GM12878 (cell line): ENCODE results near the gene PLP2. TPM values are rescaled to one million over a fixed set of nuclear protein-coding genes. Genes with fewer than 3 reads are reported as not detected.
A peak's percentile ranks its signal among the peaks of the same experiment; 100 is the strongest.

Experiments
- CEBPB ChIP-seq, 2 experiments: fragments of 150-350 bp in 1 of 2; IDR thresholded peaks; 2 replicates each; pipeline ENCODE4 v1.6.1; 2012 to 2014; ENCODE audit warnings: low read depth in 2 of 2, low read length in 2 of 2, borderline replicate concordance in 1 of 2, inconsistent platforms in 1 of 2
- CHD1 ChIP-seq: IDR thresholded peaks from 2 replicates; pipeline ENCODE4 v1.6.1; 2012; ENCODE audit warnings: low read depth, low read length, improper control_type of control experiment
- CUX1 ChIP-seq: IDR thresholded peaks from 2 replicates; pipeline ENCODE4 v1.6.1; 2012; ENCODE audit warnings: improper control_type of control experiment, low read depth, low read length; ENCODE audit not compliant: insufficient replicate concordance
- EGR1 ChIP-seq, 2 experiments: IDR thresholded peaks; 1 replicate in 1 of 2; 2 replicates in 1 of 2; pipeline ENCODE4 v1.6.1; 2011 to 2012; ENCODE audit warnings: low read depth in 2 of 2, low read length in 2 of 2, borderline replicate concordance in 1 of 2, mild to moderate bottlenecking in 1 of 2, moderate library complexity in 1 of 2
- ESRRA ChIP-seq: IDR thresholded peaks from 2 replicates; pipeline ENCODE4 v1.6.1; 2012; ENCODE audit warnings: mild to moderate bottlenecking, low read length, improper control_type of control experiment
- FOXK2 ChIP-seq: fragments of 450-650 bp; IDR thresholded peaks from 2 replicates; pipeline ENCODE4 v1.6.1; 2017; ENCODE audit warnings: mild to moderate bottlenecking, moderate library complexity
- GATAD2B ChIP-seq: fragments of 450-650 bp; conservative IDR thresholded peaks from 2 replicates; pipeline ENCODE4 v1.6.1; 2017; ENCODE audit warnings: low read depth, mild to moderate bottlenecking, moderate library complexity
- HCFC1 ChIP-seq: fragments of 150-350 bp; IDR thresholded peaks from 2 replicates; pipeline ENCODE4 v1.6.1; 2014; ENCODE audit warnings: low read length
- HDAC6 ChIP-seq: fragments of 200-600 bp; sonication (generic); IDR thresholded peaks from one replicate; pipeline ENCODE4 v1.8.0; 2017; ENCODE audit warnings: antibody characterized with exemption; ENCODE audit not compliant: unreplicated experiment
- HSF1 ChIP-seq: fragments of 150-350 bp; IDR thresholded peaks from 2 replicates; pipeline ENCODE4 v1.6.1; 2014; ENCODE audit warnings: mild to moderate bottlenecking, low read depth, low read length
- IKZF2 ChIP-seq, 2 experiments: fragments of 450-650 bp; IDR thresholded peaks; 2 replicates each; pipeline ENCODE4 v1.6.1; 2017; ENCODE audit warnings: mild to moderate bottlenecking in 2 of 2, moderate library complexity in 2 of 2
- IRF4 ChIP-seq: IDR thresholded peaks from 2 replicates; pipeline ENCODE4 v1.6.1; 2011; ENCODE audit warnings: low read depth, low read length
- KAT2A ChIP-seq: conservative IDR thresholded peaks from 2 replicates; pipeline ENCODE4 v1.6.1; 2011; ENCODE audit warnings: low read depth, low read length; ENCODE audit not compliant: control insufficient read depth
- MYB ChIP-seq: fragments of 150-350 bp; IDR thresholded peaks from 2 replicates; pipeline ENCODE4 v1.6.1; 2014; ENCODE audit warnings: mild to moderate bottlenecking, low read depth, low read length, borderline replicate concordance
- NBN ChIP-seq: fragments of 450-650 bp; IDR thresholded peaks from 2 replicates; pipeline ENCODE4 v1.6.1; 2016
- NR2C1 ChIP-seq: fragments of 450-650 bp; IDR thresholded peaks from 2 replicates; pipeline ENCODE4 v1.6.1; 2017; ENCODE audit warnings: antibody characterized with exemption, mild to moderate bottlenecking, moderate library complexity
- POU2F2 ChIP-seq: IDR thresholded peaks from 3 replicates; pipeline ENCODE4 v1.6.1; 2011; ENCODE audit warnings: low read depth, mild to moderate bottlenecking, low read length, borderline replicate concordance
- RB1 ChIP-seq: fragments of 450-650 bp; formaldehyde crosslinking; IDR thresholded peaks from 2 replicates; pipeline ENCODE4 v1.6.1; 2017; ENCODE audit warnings: mild to moderate bottlenecking, borderline replicate concordance
- SMAD5 ChIP-seq: IDR thresholded peaks from 2 replicates; pipeline ENCODE4 v1.6.1; 2016; ENCODE audit warnings: antibody characterized with exemption, low read depth
- SP1 ChIP-seq: IDR thresholded peaks from one replicate; pipeline ENCODE4 v1.6.1; 2011; ENCODE audit warnings: low read depth, low read length
- STAT3 ChIP-seq: IDR thresholded peaks from 2 replicates; pipeline ENCODE4 v1.6.1; 2011; ENCODE audit warnings: low read depth, low read length, improper control_type of control experiment
- TCF7 ChIP-seq: IDR thresholded peaks from 2 replicates; pipeline ENCODE4 v1.6.1; 2014; ENCODE audit warnings: antibody characterized with exemption, borderline replicate concordance
- USF2 ChIP-seq: IDR thresholded peaks from 2 replicates; pipeline ENCODE4 v1.6.1; 2011; ENCODE audit warnings: low read depth, low read length, improper control_type of control experiment, borderline replicate concordance
- ZNF274 ChIP-seq: IDR thresholded peaks from one replicate; pipeline ENCODE4 v1.8.0; 2011; ENCODE audit not compliant: insufficient read length, insufficient read depth
- polyA plus RNA-seq, 11 experiments: library from polyadenylated mRNA; depleted of rRNA in 4 of 11; unstranded in 6 of 11; stranded (reverse) in 5 of 11; fragments of >200 nt; fragmentation: Nextera tagmentation in 4 of 11; fragmentation: Illumina TruSeq in 1 of 11; extraction: Ambion mirVana in 4 of 11; extraction: Trizol in 1 of 11; gene quantifications; 1 replicate in 1 of 11; 2 replicates in 10 of 11; pipeline versions ENCODE4 v1.2.1 to v1.2.3, GENCODE V29; 2011 to 2016; ENCODE audit warnings: inconsistent platforms in 2 of 11, missing spikeins in 2 of 11, low read depth in 1 of 11
- total RNA-seq, 4 experiments: library from RNA; depleted of rRNA in 3 of 4; stranded (reverse); fragments of >200 nt in 3 of 4; fragmentation: Illumina TruSeq in 1 of 4; extraction: Trizol in 1 of 4; gene quantifications; 2 replicates each; pipeline versions ENCODE4 v1.2.1 to v1.2.3, GENCODE V29; 2013 to 2021

PLP2 gene
- total and polyA plus RNA-seq, 10 of the 15 experiments (the other 5 are each of a cell fraction or from before 2014, with no cell fraction given): 56.6 to 177 (median 99.3) TPM

- TF ChIP-seq CUX1 (no peak), CEBPB (IDR thresholded peaks at IDR 0.05; ENCODE audit: borderline replicate concordance in 1 of 2, low read depth in 2 of 2, low read length in 2 of 2) (no peak), GATAD2B (0 out of 2 replicates have a peak, but pooled peaks have one; percentile 47), RB1 (no peak), IRF4 (no peak), POU2F2 (no peak), HCFC1 (no peak), ESRRA (no peak), HDAC6 (no peak), EGR1 (IDR thresholded peaks at IDR 0.05; ENCODE audit: borderline replicate concordance in 1 of 2, low read depth in 2 of 2, low read length in 2 of 2) (no peak), ZNF274 (no peak), HSF1 (no peak), SMAD5 (0 out of 2 replicates have a peak, but pooled peaks have one; percentile 41), IKZF2 (IDR thresholded peaks at IDR 0.05) (0 out of 4 replicates have a peak, but pooled peaks of 1 of the 2 experiments have one; percentile 12), USF2 (no peak), MYB (no peak), FOXK2 (no peak), TCF7 (no peak), NBN (no peak), NR2C1 (0 out of 2 replicates have a peak, but pooled peaks have one; percentile 32), SP1 (no peak), CHD1 (no peak), STAT3 (no peak), KAT2A (no peak)
These were observed 15.5 kb upstream of the PLP2 start (continued) for GRCh38 chrX:49155900-49156837.
